MM.1S (cell line): Measurements from ENCODE around the gene NALCN.

ENCODE experiments used
- EZH2 ChIP-seq: fragments of 300-600 bp; sonication (generic); optimal IDR thresholded peaks from 2 replicates; pipeline ENCODE3; 2017; ENCODE audit warnings: low read depth, mild to moderate bottlenecking, antibody characterized with exemption, low read length, mixed read lengths
- EZH2phosphoT487 ChIP-seq: fragments of 300-600 bp; sonication (generic); IDR thresholded peaks from 2 replicates; pipeline ENCODE4 v1.6.1; 2018; ENCODE audit warnings: antibody characterized with exemption, low read length
- TF ChIP-seq, protein P1 (sequence below): fragments of 300-600 bp; sonication (generic); IDR thresholded peaks from 2 replicates; pipeline ENCODE4 v1.5.1; 2016; ENCODE audit warnings: antibody characterized with exemption, low read length, mixed read lengths

DNA sequence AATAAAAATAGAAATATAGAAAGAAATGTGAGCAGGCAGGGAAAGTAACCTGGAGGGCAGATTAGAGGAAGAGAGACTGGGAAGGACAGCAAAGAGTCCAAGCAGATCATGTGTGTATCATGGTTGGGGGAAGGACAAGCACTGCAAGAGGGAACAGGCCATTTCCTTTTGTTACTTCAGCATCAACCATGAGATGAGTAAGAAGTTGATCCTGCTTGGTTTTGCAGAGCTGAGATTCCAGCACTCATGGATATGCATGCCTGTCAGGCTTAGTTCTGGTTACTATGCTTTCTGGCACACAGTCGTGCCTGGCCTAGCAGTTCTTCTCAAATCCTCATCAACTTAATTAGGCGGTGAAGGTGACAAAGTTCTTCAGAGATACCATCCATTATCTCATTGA lies 18.1 kb downstream of the NALCN start:
- TF ChIP-seq, protein P1, sequence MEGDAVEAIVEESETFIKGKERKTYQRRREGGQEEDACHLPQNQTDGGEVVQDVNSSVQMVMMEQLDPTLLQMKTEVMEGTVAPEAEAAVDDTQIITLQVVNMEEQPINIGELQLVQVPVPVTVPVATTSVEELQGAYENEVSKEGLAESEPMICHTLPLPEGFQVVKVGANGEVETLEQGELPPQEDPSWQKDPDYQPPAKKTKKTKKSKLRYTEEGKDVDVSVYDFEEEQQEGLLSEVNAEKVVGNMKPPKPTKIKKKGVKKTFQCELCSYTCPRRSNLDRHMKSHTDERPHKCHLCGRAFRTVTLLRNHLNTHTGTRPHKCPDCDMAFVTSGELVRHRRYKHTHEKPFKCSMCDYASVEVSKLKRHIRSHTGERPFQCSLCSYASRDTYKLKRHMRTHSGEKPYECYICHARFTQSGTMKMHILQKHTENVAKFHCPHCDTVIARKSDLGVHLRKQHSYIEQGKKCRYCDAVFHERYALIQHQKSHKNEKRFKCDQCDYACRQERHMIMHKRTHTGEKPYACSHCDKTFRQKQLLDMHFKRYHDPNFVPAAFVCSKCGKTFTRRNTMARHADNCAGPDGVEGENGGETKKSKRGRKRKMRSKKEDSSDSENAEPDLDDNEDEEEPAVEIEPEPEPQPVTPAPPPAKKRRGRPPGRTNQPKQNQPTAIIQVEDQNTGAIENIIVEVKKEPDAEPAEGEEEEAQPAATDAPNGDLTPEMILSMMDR, result no peak
- TF ChIP-seq EZH2 (no peak), EZH2phosphoT487 (no peak)
